WERI-Rb-1 (cell line): ENCODE results near the gene PTGES2.
A peak's percentile ranks its signal among the peaks of the same experiment; 100 is the strongest.

Source experiments
- DNase-seq: peaks from one replicate; pipeline ENCODE4 v3.0.0-alpha.2; 2020
- H3K27ac ChIP-seq: fragments of 250-450 bp; sonication (Bioruptor Pico); 2 replicates; pipeline ENCODE4 v1.5.1; 2020; ENCODE audit warnings: mild to moderate bottlenecking, moderate library complexity
- H3K27me3 ChIP-seq: fragments of 250-450 bp; sonication (Bioruptor Pico); 2 replicates; pipeline ENCODE4 v1.5.1; 2021; ENCODE audit warnings: mild to moderate bottlenecking, low read depth, moderate library complexity; ENCODE audit not compliant: insufficient read depth, severe bottlenecking
- H3K36me3 ChIP-seq: fragments of 250-450 bp; sonication (Bioruptor Pico); 2 replicates; pipeline ENCODE4 v1.5.1; 2020; ENCODE audit warnings: mild to moderate bottlenecking, moderate library complexity
- H3K4me3 ChIP-seq: 2 replicates; pipeline ENCODE4 v1.5.1; 2011; ENCODE audit warnings: low read depth, mild to moderate bottlenecking, control low read depth, low read length
- H3K9me3 ChIP-seq: fragments of 250-450 bp; sonication (Bioruptor Pico); 2 replicates; pipeline ENCODE4 v1.5.1; 2021; ENCODE audit warnings: mild to moderate bottlenecking, moderate library complexity; ENCODE audit not compliant: severe bottlenecking
- TF ChIP-seq, protein P1 (sequence below): IDR thresholded peaks from 2 replicates; pipeline ENCODE4 v1.5.1; 2011; ENCODE audit warnings: low read depth, mild to moderate bottlenecking, control low read depth, inconsistent platforms, low read length

Gene PTGES2

DNA sequence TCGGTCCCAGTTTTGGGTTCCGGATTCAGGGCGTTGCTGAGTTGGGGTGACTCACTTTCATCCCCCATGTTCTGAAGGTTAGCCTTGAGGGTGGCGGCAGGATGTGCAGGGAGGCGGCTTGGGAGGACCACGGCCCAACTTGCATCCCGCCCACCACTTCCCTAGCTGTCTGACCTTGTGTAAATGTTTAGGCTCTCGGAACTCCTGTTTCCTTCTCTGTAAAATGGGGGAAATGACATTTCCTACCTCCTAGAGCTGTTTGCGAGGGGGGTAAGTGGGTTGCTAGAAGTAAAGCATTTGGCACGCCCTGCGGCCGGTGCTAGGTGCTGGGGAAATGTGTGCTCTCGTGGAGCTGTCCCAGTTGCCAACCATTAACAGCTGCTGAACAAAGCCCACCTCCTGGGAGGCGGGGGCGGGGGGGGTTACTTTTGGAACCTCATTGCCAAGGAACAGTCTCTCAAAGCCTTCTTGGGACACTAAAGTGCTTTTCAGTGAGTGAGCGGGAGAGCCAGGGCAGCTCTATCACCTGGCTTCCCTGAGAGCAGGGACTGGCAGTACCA is 27.5 kb downstream of the PTGES2 start:
- Histone ChIP-seq H3K9me3 (no peaks in the 10 kb centered on the region), H3K36me3 (peaks cover 48% of the 10 kb centered on the region), H3K4me3 (no peak overlapping the region), H3K27ac (no peak overlapping the region), H3K27me3 (no peaks in the 10 kb centered on the region)
- TF ChIP-seq, protein P1, sequence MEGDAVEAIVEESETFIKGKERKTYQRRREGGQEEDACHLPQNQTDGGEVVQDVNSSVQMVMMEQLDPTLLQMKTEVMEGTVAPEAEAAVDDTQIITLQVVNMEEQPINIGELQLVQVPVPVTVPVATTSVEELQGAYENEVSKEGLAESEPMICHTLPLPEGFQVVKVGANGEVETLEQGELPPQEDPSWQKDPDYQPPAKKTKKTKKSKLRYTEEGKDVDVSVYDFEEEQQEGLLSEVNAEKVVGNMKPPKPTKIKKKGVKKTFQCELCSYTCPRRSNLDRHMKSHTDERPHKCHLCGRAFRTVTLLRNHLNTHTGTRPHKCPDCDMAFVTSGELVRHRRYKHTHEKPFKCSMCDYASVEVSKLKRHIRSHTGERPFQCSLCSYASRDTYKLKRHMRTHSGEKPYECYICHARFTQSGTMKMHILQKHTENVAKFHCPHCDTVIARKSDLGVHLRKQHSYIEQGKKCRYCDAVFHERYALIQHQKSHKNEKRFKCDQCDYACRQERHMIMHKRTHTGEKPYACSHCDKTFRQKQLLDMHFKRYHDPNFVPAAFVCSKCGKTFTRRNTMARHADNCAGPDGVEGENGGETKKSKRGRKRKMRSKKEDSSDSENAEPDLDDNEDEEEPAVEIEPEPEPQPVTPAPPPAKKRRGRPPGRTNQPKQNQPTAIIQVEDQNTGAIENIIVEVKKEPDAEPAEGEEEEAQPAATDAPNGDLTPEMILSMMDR, result no peak
- no peak for DNase-seq

DNA sequence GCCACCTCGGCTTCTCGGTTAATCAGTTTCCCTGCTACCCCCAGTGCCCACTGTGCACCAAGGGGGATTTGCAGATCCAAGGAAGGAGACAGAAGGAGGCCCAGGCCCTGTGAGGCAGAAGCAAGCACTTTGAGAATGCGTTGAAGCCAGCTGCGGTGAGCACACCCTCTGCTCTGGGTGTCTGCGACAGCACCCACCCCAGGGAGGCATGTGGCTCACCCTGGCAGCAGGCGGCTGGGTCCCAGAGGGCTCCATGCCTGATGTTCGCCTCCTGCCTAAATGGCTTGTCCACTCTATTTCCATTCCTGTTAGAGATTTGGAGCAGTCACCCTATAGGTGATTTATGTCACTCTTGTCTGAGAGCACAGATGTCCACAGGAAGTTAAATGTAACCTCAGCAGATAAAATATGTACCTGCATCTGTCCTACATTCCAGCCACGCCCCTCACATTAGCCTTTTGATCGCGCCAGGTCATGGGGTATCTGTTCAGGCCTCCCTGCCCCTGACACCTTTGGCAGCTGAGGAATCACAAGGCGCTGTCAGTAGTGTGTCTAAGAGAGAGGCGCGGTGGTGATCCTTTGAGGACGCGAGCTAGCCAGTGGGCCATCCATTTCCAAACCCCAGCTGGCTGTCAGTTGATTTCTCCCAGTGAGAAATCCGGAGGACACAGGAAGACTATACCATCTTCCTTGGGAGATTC is 28.1 kb downstream of the PTGES2 start:
- no peak for DNase-seq
- Histone ChIP-seq H3K9me3 (no peaks in the 10 kb centered on the region), H3K4me3 (no peak overlapping the region), H3K36me3 (peaks cover 48% of the 10 kb centered on the region), H3K27me3 (no peaks in the 10 kb centered on the region), H3K27ac (peak overlapping the region; percentile 52)
- TF ChIP-seq, protein P1, result no peak

DNA sequence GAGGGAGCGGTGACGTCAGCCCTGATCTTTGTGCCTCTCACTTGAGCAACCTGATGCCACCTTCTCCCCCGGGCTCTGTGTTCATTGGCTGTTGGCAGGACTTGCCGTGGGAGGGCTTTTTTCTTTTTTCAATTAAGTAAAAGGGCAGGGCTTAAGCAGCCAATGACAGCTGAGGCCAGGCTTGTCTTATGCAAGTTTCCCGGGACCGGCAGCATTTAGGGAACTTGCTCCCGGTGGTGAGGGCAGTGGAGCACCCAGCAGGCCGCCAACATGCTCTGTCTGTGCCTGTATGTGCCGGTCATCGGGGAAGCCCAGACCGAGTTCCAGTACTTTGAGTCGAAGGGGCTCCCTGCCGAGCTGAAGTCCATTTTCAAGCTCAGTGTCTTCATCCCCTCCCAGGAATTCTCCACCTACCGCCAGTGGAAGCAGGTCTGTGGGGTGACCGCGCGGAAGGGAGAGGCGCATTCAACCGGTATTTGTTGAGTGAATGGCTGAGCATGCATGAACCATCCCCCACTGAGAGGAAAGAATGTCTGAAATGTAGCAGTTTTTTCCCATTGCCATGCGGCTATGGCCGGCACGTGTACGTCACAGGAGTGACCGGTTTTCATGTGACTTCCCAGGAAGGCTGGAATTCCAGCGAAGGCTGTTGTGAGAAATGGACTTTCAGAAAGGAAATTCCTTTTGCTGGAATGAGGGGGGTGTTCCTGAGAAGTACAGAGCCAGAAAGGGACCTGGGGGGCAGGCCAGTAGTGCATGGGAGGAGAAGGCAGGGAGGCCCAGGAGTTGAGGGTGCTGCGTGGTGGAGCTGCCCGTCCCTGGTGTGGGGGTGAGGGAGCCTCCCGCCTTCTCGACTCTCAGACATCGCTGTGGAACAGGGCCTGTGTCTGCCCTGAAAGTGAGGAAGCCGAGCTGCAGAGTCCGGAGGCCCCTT is 29.0 kb downstream of the PTGES2 start:
- TF ChIP-seq, protein P1, result no peak
- Histone ChIP-seq H3K27ac (peak overlapping the region; percentile 52), H3K4me3 (peak overlapping the region; percentile 42), H3K27me3 (no peaks in the 10 kb centered on the region), H3K9me3 (no peaks in the 10 kb centered on the region), H3K36me3 (peaks cover 40% of the 10 kb centered on the region)
- DNase-seq, result peak; percentile 98

DNA sequence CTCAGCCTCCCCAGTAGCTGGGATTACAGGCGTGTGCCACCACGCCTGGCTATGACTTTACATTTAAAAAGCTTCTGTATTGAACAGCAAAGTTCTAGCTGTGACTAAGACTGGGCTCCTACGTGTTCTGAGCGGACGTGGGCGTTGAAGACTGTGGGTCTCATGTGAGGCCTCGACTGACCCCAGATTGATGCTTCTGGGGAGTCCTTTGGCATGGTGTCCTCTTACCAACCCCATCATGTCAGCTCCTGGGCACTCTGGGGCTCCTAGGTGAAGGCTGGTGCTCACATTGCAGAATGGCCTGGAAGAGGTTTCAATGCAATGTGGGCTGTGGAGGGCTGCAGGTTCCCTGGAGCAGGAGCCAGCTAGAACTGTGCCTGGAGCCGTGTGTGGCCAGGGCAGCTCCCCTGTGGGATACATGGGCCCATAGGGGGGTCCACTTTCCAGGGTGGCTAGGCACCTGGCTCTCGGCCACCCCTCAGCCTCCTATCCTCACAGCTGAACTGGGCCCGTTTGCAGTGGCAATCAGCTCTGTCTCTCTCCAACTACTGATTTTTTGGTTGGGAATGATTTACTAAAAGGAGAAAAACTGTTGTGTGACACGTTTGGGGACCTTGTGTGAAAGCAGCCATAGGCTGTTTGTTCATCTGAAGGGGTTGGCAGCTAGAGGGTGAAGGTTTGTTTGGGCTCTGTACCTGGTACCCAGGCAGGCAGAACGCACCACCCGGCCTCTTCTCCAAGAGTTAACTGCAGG is 29.8 kb downstream of the PTGES2 start:
- H3K4me3 ChIP-seq, result no peak overlapping the region

More for the DNA sequence above, 29.8 kb downstream of the PTGES2 start:
- TF ChIP-seq, protein P1, result no peak
- Histone ChIP-seq H3K27me3 (no peaks in the 10 kb centered on the region), H3K36me3 (peaks cover 35% of the 10 kb centered on the region), H3K27ac (peak overlapping the region; percentile 66), H3K9me3 (no peaks in the 10 kb centered on the region)
- DNase-seq, result no peak
